Coronary artery (tissue), 2 donors: ENCODE results near the gene MYRIP.

Source experiments
- DNase-seq: peaks from one replicate; pipeline ENCODE4 v3.0.0-alpha.2; 2017; ENCODE audit warnings: low spot score
- H3K27ac ChIP-seq, 2 donors: fragments of 200-600 bp; sonication (generic); one replicate each; pipeline ENCODE4 v1.5.1; 2016 to 2019
- H3K4me3 ChIP-seq: fragments of 200-600 bp; sonication (generic); 2 replicates; pipeline ENCODE4 v1.5.1; 2016; ENCODE audit warnings: mild to moderate bottlenecking, moderate library complexity
- CTCF ChIP-seq: fragments of 200-600 bp; sonication (generic); IDR thresholded peaks from one replicate; pipeline ENCODE4 v1.5.1; 2019; ENCODE audit warnings: antibody characterized with exemption

Gene MYRIP

GRCh38 chr3:39936848-39937247 is 127.4 kb downstream of the MYRIP start:
- Histone ChIP-seq H3K4me3 (no peak overlapping the region), H3K27ac (no peak overlapping the region)
- no peak for TF ChIP-seq CTCF
- DNase-seq, result no peak

- no peak for DNase-seq
- TF ChIP-seq CTCF, result no peak
- no peak overlapping the region for H3K27ac ChIP-seq
- no peak overlapping the region for H3K4me3 ChIP-seq
Measured at GRCh38 chr3:39937315-39937714, 127.9 kb downstream of the MYRIP start.

- H3K4me3 ChIP-seq, result no peak overlapping the region
- no peak overlapping the region for H3K27ac ChIP-seq
- no peak for DNase-seq
- TF ChIP-seq CTCF, result no peak
Measured at GRCh38 chr3:39937874-39938273, 128.5 kb downstream of the MYRIP start.

- no peak for DNase-seq
- Histone ChIP-seq H3K27ac (no peak overlapping the region), H3K4me3 (no peak overlapping the region)
- TF ChIP-seq CTCF, result no peak
Measured at GRCh38 chr3:39941931-39942330, 132.5 kb downstream of the MYRIP start.

- Histone ChIP-seq H3K27ac (peak overlapping the region in 1 of 2 donors; percentile 66), H3K4me3 (no peak overlapping the region)
- no peak for TF ChIP-seq CTCF
- DNase-seq, result no peak
Measured at GRCh38 chr3:39960515-39961191, 151.2 kb downstream of the MYRIP start.

GRCh38 chr3:39961230-39961629 is 151.8 kb downstream of the MYRIP start:
- no peak for TF ChIP-seq CTCF
- H3K27ac ChIP-seq, result peak overlapping the region; percentile 42 to 66
- no peak overlapping the region for H3K4me3 ChIP-seq
- no peak for DNase-seq

- TF ChIP-seq CTCF, result no peak
- peak overlapping the region in 1 of 2 donors; percentile 58 for H3K27ac ChIP-seq
- DNase-seq, result no peak
- H3K4me3 ChIP-seq, result no peak overlapping the region
Measured at GRCh38 chr3:39962581-39962980, 153.2 kb downstream of the MYRIP start.
